ENCODE data around the gene STC2.
"Not testable (repeated sequence)": the region's sequence is repeated elsewhere in the genome, so short reads cannot be mapped to it uniquely, and the experiment has no call there.

STC2 gene, protein sequence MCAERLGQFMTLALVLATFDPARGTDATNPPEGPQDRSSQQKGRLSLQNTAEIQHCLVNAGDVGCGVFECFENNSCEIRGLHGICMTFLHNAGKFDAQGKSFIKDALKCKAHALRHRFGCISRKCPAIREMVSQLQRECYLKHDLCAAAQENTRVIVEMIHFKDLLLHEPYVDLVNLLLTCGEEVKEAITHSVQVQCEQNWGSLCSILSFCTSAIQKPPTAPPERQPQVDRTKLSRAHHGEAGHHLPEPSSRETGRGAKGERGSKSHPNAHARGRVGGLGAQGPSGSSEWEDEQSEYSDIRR

DNA sequence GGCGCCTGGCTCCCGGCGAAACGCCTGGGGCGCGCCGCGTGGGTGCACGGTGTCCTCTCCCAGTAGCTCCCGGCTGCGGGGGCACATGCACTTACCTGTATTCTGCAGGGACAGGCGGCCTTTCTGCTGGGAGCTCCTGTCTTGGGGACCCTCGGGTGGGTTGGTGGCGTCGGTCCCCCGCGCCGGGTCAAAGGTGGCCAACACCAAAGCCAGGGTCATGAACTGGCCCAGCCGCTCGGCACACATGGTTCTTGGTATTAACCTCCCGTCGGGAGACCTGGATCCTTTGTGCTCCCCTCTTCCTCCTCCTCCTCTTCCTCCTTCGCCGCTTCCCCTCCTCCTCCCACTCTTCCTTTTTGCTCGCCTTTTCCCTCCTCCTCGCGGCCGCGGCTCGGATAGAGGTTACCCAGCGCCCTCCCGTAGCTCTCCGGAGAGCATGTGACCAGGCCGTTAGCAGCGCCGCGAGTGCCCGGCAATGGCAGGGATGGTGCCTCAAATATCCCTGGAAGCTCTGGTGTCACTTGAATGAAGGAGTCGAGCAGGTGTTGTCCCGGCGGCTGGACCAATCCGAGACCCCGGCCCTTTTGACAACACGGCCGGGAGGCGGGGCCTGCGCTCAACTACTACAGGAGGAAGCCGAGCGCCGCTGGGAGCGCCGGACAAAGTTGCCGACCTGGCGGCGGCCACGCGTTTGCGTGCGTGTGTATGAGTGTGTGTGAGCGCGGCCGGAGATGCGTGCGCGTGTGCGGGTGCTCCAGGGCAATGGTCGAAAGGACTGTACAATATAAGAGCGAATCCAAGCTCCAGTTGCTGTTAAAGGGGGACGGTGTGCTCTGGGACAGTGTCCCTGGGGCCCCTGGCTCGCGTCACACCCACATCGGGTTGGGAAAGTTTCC is at the start of gene STC2:
Gene STC2, minus strand, starts transcription at position 467 of the 896 bp plus-strand sequence. Its CDS starts 221 bp downstream, at position 246.
- peak; percentile 94 for DNase-seq (ENCODE audit: low spot score)

DNA sequence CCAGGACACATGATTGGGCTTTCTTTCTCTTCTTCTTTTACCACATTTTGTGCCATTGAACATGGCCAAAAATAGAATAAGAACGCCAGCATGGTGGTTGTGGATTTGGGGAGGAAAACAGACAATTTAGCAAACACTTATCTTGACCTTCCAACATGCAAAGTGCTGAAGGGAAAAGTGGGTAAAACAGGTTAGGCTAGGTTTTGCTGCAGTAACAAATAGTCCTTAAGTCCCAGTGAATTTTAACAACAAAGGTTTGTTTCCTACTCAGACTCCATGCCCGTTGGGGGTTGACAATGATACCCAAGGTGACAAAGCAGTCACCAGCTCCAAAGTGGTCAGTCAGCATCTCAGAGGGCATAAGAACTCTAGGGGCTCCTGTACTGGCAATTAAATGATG is 43.2 kb upstream of the STC2 start:
- DNase-seq (ENCODE audit: low spot score) = no peak

DNA sequence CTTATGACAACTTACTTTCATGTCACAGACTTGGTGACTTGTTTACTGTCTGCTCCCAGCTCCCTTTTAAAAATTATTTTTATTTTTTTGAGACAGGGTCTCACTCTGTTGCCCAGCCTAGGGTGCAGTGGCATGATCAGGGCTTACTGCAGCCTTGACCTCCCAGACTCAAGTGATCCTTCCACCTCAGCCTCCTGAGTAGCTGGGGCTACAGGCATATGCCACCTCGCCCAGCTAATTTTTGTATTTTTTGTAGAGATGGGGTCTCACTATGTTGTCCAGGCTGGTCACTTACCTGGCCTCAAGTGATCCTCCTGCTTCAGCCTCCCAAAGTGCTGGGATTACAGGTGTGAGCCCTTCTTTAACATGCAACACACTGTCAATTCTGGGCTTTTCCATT is 35.2 kb upstream of the STC2 start:
- not testable (repeated sequence) for DNase-seq (ENCODE audit: low spot score)

DNA sequence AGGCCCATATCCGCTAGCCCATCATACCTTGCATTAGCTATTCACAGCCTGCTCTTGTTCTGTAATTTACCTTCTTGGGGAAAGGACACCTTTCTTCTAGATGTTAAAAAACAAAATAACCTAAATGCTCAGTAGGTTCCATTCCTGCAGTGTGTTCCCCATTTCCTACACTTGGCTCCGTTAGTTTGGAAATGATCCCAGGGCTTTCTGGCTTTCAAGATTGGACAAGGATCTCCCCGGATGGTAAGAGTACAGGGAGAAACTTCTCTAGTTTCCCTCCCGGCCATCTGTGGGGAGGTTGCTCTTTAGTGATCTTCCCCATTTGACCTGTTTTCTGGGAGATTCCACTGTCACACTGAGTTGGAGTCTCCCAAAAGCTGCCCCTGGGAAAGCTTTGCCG is 27.3 kb upstream of the STC2 start:
- DNase-seq (ENCODE audit: low spot score) = no peak

DNA sequence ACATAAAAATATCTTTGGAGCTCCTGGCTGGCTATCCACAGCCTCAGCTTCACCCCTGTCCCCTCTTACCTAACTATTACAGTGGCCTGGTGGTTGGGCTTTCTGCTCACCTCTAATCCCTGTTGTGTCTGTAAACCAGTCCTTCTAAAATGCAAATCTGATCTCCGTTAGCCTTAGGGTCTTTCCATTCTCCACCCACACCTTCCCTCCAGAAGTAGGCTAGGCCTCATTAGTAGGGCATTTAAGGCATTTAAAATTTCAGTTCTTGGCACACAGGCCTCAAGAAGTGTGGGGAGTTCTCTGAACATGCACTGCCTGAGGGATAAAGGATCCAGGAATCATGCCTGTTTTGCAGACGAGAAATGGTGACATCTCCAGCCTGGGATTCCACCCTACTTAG is 26.4 kb upstream of the STC2 start:
- DNase-seq (ENCODE audit: low spot score) = no peak

DNA sequence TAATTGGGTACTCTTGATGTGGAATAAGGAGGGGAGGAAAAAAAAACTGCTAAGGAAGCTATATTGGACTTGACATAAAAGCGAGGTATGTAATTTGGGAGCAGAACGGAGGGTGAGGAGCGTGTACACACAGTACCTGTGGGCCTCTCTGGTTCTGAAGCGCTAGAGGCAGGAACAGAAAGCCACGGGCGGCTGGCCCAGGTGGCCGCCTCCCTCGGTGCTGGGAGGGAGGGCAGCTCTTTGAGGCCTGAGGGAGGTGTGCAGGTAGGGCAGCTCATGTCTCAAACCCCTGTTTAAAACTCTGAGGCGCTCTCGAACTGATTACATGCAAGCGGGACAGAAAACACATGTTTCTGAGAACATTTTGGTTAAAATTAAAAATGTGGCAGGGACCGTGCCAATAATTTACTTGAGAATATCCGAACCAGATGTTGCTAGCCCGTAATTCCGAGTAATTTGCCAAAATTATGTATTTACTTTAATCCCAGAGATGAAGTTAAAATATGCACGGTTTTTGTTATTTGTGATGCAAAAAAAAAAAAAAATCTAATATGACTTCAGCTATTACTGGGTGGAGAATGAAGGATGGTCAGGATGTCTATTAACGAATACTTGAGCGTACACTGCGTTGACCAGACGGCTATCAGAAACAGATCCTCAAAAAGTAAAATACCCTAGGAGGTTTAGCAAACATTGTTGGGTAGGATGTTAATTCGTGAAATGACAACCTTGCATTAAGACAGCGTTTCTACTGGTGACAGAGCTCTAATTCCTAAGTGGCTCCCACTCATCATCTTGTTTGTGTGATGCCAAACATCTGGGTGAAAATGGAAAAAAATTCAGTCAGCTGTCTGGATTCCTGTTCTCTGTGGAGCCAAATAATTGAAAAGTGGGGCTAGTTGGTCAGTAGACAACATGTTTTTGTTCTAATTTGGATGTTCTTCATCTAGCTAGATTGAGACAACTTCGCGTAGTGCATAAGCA is 24.4 kb upstream of the STC2 start:
- DNase-seq (ENCODE audit: low spot score) = no peak

DNA sequence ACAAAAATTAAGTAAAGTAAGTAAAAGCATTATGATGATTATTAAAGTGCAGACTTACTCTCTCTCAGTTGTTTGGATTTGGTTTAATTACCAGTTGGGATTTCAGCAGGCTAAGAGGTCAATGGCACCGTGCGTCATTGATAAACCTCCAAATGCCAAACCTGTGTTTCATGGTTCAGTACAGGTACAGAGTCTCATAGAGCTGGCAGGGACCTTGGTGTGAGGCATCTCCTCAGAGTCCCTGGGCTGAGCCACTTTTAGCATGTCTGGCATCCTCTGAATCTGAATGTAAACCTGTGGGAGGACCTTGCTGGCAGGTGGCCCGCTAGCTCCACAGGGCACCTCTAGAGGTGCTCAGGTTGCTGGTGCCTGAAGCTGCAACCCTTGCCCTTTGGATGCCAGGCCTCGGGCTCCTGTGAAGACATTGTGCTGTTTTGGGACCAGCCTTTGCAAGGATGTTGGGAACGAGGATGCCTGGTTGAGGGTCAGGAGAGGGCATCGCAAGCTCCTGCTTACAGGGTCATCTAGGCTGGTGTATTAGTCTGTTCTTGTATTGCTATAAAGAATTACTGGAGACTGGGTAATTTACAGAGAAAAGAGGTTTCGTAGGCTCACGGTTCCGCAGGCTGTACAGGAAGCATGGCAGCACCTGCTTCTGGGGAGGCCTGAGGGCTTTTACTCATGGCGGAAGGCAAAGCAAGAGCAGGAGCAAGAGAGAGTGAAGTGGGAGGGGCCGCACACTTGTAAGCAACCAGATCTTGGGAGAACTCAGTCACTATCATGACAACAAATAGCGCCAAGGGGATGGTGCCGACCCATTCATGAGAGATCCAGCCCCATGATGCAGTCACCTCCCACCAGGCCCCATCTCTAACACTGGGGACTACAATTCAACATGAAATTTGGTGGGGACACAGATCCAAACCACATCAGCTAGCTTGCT is 14.9 kb upstream of the STC2 start:
- no peak for DNase-seq (ENCODE audit: low spot score)

DNA sequence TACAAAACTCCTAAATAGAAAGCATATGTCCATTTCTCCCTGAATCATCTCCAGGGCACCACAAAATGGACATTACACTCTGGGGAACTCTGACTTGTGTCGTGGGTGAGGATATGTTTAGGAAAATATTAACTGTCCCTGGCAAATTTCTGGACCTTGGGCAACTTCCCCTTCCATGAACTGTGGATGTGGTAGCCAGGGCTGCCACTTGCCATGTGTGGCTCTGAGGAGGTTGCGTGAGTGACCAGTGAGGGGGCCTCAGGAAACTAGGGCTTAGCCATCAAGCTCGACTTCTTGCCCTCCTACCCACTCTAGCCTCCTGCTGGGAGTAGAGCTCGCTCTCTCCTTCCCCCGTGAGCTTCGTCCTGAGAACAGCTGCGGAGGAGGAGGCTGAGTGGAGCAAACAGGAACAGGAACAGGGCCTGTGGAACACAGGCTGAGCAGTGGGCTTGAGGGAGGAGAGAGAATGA is 13.8 kb upstream of the STC2 start:
- no peak for DNase-seq (ENCODE audit: low spot score)

DNA sequence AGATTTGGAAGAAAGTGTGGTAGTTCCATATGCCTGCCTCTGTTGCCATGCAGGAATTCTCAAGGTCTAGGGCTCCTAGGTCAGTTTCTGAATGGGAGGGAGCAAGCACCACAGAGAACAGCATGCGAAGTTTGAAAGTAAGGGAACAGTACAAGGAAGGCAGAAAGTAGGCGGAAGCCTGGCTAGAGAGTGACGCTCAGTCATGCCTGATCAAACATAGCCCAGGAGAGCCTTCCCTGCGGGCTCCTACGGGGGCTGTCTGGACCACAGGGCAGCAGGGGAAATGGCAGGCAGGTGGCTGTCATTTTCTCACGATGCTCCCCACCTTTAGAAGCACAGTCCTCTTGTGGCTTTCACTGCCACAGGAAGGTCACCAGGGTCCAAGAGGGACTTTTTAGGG is 12.8 kb upstream of the STC2 start:
- no peak for DNase-seq (ENCODE audit: low spot score)

DNA sequence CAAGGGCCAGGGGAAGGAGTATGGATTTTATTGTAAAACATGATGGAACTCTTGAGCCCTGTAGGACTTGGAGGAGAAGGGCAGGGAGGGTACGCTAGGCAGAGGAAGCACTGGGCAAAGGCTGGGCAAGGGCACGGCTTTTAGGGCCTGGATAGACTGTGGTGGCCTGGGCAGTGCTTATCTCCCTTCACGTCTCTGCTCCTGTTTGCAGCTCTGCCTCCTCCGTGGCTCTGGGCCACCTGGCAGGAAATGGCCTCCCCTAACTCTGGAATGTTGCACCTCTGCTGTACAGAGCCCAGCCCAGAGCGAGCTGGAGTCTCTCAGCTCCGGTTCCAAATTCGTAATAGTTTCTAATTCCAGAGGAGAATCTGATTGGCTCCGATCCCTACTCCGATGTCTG is 12.2 kb upstream of the STC2 start:
- DNase-seq (ENCODE audit: low spot score) = no peak

DNA sequence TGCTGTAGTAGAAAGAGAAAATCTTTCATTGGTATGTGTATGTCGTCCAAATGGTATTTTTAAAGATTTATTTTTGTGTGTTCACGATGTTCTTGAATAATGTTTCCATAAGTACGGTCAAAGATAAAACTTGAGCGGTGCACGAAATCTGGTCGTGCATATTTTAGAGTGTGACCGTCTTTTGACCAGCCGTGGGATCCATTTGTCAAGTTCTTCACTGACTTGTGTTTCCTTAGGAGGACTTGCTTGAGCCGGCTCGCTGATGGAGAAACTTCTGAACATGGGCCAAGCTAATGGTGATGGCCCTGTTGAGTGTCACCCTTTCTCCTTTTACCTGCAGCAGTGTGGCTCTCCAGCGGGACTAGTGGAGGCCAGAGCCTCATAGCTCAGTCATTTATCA is 11.1 kb upstream of the STC2 start:
- no peak for DNase-seq (ENCODE audit: low spot score)

DNA sequence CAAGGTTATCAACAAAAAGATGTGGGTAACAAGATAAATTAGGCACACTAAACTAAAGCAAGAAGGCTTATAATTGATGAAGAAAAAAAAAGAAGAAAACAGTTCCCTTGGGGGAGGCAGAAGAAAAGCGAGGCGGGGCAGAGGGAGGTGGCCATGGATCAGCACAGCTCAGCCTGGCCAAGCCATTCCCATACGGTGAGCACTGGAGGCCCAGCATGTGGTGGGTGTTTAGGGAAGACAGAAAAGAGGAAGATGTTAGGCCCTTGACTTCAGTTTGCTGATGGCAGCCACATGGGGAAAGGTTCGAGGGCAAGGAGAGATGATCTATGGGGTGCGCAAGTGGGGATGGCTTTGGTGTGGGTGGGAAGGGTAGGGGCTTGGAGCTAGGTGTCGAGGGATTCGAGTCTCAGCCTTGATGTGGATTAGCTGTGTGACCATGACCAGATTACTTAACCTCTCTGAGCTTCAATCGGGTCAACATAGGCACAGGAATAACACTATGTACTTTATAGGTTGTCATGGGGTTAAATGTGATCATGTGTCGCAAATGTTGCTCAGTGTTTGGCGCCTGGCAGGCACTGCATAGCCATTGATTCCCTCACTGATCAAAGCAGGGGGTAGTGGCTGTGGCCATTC is 10.3 kb upstream of the STC2 start:
- no peak for DNase-seq (ENCODE audit: low spot score)

DNA sequence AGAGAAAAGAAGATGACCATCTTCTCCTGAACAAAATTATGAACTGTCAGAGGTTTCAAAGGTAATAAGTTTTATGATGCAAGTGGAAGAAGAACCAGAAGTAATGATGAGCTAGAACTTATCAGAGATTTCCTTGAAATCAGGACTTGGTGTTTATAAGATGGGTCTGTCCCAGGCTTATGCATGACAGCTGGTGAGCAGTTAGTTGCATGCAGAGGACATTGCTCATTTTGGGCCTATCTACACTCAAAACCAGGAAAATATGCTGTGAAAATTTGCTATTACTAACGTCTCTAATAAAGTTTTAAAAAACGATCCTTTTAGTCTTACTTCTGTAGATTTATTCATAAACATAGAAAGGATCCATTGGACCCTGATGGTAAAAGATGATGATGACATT is 6.6 kb upstream of the STC2 start:
- no peak for DNase-seq (ENCODE audit: low spot score)

DNA sequence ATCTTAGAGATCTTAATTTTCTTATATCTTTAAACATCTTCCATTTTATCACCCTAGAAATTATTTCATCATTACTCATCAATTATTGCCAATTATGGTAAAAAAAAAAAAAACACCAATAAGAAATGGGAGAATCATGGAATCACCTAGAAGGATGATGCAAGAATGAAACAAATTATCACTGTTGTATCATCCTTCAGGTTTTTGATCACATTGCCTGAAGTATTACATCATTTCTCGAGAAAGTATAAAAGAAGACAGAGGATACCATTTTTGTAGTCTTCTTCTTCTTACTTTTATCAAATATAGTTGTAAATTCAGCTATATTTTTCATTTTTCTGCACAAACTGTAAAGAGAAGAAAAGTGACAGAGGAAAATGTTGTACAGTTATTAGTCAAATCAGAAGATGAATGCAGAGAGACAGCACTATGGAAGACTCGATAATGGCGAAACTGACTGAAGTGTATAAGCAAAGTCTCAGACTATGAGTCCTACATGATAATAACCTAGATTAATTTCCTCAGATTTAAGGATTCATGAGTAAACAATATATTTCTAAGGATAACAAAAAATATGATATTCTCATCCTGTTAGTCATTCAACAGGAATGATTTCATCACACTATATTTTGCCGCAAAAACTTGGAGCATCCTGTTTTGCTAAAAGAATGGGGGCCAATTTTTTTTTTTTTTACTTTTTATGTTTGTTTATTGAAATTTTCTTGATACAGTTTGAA is 5.9 kb upstream of the STC2 start:
- peak; percentile 73 for DNase-seq (ENCODE audit: low spot score)

DNA sequence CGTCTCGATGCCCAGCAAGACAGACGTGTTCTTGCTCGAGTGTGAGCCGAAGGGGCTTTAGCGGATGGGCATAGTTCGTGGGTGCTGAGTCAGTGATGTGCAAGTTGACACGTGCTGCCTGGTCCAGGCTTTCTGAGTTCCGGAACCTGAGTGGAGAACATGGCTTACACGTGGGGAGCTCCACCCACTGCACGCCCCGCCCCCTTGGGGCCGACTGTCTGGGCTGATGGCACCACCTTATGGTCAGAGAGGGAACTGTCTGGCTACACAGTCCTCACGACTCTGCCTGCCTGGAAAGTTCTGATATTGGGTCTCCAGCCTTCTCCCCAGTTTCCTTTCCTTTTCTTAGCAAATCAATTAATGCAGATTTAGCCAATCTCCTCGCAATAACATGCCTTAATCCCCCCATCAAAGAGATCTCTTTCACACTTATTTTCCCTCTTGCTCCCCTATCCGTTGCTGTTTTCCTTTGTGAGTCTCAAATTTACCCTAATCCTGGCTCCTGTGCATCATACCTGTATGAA is 3.8 kb upstream of the STC2 start:
- peak; percentile 90 for DNase-seq (ENCODE audit: low spot score)

DNA sequence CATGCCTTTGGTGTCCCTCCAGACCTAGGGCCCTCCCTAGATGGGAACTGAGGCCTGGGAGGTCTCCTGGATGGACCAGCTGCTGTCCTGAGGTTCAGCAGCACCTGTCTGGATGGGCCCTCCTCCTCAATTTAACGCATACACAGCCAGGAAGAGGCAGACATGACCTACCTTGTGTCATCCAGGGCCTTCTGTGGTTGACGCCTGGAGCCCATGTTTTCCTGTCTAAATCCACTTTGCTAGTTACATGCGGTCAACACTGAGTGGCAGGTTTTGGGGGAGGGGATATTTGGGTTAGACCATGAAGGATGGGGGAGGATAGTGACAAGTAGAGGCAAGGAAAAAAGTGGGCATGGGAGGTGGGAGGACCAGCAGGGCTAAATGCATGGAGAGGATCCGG is 3.1 kb upstream of the STC2 start:
- no peak for DNase-seq (ENCODE audit: low spot score)

DNA sequence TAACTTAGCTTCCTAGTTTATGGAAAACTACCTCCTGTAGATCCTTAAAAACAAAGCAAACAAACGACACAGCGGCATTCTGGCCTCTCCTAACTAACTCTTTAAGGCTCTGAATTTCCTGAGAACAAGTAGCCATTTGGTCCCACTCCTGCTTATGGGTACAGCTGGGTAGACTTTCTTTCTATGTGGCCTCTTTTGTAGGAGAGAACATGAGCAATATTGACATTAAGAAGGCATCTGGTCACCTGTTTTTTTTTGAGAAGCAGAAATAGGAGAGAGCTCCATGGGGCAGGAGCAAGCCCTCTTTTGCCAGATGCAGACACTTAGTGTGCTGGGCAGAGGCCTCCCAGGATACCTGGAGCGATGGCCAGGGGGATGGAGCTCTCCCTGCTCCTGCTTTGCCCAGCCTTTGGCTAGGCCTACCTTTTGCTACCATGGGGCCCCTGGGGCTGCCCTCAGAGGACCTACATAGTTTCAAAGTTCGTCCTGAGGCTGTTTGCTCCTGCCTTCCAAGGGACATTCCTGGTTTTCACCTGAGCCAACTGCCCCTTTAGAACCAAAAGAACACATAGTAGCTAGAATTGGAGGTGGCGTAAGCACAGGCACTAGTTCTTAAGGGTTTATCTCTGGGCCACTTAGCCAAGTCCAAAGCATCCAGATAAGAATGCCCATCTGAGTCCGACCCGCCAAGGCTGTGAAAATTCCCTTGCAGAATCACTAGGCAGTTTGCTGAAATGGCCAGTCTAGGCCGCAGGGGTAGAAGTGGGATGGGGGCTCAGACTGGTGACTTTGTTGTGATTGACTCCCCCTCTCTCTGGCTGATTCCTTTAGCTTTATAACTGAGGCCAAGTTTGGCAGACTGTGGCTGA is 2.4 kb upstream of the STC2 start:
- DNase-seq (ENCODE audit: low spot score) = no peak
